HG03139 (cell line): ENCODE results near the gene MPRIP.
"Not testable (repeated sequence)": the region's sequence is repeated elsewhere in the genome, so short reads cannot be mapped to it uniquely, and the experiment has no call there.

ENCODE experiments used
- ATAC-seq: cut with Tn5 transposase; IDR thresholded peaks from one replicate; pipeline ENCODE4 v1.9.1; 2021; ENCODE audit not compliant: unreplicated experiment

MPRIP gene, protein sequence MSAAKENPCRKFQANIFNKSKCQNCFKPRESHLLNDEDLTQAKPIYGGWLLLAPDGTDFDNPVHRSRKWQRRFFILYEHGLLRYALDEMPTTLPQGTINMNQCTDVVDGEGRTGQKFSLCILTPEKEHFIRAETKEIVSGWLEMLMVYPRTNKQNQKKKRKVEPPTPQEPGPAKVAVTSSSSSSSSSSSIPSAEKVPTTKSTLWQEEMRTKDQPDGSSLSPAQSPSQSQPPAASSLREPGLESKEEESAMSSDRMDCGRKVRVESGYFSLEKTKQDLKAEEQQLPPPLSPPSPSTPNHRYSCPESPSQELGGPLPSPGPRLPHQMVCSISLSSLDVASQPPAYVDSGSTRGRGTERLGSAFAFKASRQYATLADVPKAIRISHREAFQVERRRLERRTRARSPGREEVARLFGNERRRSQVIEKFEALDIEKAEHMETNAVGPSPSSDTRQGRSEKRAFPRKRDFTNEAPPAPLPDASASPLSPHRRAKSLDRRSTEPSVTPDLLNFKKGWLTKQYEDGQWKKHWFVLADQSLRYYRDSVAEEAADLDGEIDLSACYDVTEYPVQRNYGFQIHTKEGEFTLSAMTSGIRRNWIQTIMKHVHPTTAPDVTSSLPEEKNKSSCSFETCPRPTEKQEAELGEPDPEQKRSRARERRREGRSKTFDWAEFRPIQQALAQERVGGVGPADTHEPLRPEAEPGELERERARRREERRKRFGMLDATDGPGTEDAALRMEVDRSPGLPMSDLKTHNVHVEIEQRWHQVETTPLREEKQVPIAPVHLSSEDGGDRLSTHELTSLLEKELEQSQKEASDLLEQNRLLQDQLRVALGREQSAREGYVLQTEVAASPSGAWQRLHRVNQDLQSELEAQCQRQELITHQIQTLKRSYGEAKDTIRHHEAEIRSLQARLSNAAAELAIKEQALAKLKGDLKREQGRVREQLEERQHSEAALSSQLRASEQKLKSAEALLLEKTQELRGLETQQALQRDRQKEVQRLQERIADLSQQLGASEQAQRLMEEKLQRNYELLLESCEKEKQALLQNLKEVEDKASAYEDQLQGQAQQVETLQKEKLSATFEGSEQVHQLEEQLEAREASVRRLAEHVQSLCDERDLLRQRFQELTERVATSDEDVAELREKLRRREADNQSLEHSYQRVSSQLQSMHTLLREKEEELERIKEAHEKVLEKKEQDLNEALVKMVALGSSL (N-terminal part only)

DNA sequence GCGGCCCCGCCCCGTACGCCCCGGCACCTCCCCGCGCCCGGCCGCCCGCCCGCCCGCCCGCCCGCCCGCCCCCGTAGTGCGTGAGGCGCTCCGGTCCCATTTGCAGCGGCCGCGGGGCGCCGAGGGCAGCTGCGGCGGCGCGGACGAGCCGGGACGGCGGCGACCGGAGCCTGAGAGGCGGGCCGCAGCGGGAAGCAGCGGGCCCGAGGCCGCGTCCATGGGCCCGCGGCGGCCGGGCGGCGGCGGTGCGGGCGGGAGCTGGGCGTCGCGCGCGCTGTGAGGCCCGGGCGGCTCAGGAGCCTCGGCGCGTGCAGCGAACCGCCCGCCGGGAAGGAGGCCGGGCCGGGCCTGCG is at the start of gene MPRIP:
Gene MPRIP, plus strand, starts transcription at position 74 of the 353 bp plus-strand sequence. CDS start 392 bp downstream, outside the sequence.
- no peak for ATAC-seq

DNA sequence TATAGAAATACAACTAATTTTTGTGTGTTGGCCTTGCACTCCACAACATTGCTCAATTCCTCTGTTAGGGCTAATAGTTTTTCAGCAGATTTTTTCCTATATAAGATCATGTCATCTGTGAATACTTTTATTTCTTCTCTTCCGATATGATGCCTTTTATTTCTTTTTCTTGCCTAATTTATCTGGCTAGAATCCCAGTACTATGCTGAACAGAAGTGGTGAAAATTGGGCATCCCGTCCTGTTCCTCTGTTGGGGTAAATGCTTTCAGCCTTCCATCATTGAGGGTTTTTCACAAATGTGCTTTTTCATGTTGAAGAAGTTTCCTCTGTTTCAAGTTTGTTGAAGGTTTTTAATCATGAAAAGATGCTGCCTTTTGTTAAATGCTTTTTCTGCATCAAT is 47.6 kb upstream of the MPRIP start:
- no peak for ATAC-seq

DNA sequence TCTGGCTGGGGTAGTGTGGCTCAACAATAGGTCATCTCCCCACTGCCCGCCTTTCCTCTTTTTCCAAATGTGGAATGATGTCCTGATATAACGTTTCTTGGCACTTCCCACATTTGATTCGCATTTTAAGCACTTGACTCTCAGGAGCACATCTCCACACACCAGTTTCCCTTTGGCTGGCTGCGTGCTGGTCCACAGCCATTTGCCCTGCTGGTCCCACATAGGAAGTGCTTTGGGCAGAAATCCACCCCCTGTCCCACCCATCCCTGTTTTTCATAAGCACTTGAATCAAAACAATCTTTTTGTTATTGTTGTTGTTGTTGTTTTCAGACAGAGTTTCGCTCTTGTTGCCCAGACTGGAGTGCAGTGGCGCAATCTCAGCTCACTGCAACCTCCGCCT is 46.3 kb upstream of the MPRIP start:
- ATAC-seq, result no peak

DNA sequence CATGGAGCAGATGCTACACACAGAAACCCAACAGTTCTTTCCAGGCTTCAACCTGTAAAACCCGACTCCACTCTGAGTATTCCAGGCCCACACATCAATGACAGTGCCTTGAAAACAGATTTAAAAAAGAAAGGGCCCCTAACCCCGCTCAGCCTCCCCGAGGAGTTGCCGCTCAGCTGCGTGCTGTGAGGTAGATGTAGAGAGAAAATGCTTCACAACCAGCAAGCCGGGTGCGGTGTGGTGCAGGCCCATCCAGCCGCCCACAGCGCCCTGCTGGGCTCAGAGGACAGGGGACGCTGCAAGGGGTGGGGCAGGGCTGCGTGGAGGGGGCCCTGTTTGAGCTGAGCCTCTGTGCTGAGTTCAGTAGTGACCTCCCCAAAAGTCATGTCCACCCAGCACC is 45.5 kb upstream of the MPRIP start:
- not testable (repeated sequence) for ATAC-seq

DNA sequence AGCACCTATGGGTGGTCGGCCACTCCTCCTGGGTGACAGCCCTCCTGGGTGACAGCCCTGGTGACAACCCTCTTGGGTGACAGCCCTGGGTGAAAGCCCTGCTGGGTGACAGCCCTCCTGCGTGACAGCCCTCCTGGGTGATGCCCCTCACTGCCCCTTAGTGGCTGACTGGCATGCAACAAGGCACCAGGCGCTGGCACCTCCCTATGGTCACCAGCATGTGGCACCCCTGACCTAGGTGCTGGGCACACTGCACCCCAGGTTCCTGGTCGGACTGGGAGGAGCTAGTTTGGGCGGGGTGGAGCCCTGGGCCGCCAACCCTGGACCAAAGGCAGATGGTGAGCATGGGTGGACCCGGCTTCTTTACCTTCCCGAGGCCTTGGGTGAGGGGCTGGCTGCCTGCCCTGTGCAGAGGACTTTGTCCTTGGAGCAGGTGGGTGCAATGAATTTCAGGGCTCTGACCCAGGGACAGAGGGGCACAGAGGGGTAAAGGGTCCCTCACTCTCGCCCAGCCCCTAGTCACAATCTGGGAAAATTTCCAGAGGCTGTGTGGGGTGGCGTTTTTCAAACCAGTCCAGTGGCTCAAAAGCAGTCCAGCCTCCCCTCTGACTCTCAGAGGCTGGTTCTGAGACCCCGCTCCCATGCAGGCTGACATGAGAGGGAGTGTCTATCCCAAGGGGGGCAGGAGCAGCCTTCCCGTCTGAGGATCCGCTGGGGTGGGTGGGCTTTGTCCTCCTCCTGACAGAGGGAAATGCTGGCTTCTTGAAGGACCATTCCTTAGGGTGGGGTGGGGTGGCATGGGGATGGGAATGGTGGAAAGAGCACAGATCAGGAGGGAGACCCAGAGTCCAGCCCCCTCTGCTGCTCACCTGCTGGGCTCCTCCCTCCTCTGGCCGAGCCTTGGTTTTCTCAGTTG is 44.5 kb upstream of the MPRIP start:
- no peak for ATAC-seq

DNA sequence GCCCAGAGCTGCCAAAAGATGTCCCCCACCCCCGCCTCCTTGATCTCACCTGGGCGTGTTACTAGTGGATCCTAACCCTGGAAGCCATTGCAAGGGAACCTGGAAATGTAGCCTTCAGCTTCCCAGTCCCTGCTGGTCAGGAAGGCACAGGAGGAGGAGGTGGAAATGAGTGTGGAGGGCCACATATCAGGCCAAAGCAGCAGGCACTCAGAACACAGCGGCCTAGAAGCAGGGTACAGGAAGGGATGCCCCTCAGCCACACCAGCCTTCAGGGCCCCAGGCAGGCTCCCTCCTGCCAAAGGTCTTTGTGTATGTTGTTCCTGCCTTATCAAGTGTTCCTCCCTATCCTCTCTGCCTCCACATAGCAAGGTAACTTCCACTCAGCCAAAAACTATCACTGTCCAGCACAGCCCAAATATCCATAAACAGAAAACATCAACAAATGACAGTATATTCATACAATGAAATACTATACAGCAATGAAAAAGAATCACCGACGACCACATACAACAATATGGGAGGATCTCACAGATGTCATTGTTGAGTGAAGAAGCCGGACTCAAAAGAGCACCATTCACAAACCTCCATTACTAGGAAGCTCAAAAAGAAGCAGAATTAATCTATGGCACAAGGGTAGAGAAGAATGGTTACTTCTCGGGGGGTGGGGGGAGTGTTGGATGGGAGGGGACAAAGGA is 42.2 kb upstream of the MPRIP start:
- ATAC-seq, result no peak

DNA sequence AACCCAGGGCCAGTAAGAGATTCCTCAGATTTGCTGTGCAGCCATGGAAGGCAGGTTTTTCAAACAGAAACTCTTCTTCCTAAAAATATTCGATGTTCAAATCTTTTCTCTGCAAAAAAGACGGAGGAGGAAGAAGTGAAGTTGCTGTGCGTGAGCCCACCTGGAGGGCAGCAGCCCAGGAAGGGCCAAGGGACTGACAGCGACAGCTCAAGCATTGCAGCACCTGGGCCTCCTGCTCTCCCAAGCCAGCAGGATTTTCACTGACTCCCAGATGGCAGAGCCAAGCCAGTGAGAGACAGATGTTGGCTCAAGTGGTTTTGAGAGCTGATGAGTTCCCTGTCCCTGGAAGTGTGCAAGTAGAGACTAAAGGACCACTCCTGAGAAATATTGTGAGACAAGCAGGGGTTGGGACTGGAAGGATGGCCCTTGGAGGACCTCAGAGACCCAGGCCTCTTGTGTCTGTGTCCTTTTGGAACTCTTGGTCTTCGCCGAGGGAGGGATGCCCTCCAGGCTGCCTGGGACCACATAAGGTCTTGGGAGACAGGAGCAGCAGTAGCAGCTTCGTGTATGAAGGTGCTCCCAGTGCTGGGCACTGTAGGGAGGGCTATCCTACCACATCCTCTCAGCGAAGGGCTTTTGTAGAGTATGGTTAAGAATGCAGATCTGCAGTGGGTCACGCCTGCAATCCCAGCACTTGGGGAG is 41.0 kb upstream of the MPRIP start:
- no peak for ATAC-seq

DNA sequence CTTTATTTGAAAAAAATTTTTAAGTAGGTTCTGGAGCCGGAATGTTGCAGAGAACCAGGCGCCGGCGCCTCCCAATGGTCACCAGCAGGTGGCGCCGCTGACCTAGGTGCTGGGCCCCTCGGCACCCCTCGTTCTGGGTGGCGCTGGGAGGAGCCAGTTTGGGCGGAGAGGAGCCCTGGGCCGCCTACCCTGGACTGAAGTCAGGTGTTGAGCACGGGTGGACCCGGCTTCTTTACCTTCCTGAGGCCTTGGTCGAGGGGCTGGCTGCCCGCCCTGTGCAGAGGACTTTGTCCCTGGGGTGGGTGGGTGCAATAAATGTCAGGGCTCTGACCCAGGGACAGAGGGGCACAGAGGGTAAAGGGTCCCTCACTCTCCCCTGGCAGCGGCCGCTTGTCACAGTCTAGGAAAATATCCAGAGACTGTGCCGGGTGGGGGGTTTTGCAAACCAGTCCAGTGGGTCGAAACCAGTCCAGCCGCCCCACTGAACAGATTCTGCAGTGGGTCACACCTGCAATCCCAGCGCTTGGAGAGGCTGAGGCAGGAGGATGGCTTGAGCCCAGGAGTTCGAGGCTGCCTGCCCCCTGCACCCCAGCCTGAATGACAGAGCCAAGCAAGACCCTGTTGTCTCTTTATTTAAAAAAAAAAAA is 40.3 kb upstream of the MPRIP start:
- ATAC-seq, result peak; percentile 46

DNA sequence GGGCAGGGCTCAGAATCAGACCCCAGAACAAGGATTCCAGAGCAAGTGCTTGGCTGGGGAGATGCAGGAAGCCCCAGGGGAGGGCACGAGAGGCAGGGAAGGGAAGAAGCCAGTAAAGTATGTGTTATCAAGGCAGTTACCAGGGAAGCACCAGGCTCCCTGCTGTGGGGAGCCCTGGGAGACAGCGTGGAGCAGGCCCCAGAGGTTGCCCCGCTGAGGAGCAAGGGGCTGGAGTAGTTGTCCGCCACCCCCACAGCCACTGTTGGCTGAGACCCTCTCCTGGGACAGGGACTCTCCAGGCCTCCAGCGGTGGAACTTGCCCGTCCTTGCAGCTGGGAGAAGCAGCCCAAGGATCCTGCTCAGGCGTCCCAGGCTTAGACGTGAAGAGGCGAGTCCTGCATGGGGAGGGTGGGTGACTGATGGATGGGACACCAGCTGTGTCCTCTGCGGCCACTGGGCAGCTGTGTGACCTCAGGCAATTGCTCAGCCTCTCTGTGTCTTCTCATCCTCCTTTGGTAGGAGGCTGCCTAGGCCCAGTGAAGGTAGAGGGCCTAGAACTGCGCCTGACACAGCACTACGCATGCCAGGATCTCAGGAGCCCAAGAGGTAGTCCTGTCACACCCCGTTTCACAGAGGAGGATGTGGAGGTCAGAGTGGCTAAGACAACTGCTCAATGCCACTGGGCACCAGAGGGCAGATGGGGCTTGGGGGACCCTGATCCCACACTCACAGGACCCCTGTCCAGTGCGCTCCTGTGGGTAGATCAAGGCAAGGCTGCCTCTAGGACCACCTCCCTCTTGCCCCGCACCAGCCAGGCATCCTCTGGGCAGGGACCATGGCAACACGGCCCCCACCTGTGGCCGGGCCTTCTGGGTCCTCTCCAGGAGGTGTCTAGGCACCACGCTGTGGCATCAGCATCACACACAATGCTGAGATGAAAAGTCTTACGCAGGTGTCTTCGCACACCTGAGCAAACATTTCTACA is 39.2 kb upstream of the MPRIP start:
- not testable (repeated sequence) for ATAC-seq

DNA sequence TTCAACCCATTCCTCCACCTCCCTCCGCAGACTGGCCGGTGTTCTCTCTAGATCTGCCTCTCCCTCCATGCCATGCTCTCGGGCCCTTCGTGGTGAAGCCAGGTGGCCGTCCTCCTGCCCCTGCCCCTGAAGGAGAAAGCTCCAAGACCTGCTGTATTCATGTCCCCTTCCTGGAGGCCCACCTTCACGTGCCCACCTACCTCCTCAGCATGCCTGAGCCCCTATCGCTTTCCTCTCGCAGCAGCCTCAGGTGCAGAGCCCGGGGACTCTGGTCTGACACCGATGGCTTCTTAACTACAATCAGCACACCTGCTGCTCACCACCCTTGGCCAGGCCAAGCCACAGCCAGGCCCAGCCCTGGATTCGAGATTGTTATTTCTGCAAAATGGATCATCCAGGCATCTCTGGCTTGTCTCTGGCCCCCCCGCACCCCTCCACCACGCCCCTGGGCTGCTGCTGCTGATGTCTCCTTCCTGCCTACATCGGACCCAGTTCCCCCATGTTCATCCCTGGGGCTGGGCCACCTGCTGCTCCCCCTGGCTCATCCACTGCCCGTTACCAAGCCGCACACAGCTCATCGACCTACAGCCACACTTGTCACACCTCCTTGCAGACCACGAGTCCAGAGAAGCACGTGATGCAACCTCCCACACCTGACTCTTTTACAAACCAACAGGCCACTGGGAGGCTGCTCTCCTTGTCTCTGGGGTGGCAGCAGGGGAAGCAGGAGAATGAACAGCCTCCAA is 37.8 kb upstream of the MPRIP start:
- ATAC-seq, result no peak

DNA sequence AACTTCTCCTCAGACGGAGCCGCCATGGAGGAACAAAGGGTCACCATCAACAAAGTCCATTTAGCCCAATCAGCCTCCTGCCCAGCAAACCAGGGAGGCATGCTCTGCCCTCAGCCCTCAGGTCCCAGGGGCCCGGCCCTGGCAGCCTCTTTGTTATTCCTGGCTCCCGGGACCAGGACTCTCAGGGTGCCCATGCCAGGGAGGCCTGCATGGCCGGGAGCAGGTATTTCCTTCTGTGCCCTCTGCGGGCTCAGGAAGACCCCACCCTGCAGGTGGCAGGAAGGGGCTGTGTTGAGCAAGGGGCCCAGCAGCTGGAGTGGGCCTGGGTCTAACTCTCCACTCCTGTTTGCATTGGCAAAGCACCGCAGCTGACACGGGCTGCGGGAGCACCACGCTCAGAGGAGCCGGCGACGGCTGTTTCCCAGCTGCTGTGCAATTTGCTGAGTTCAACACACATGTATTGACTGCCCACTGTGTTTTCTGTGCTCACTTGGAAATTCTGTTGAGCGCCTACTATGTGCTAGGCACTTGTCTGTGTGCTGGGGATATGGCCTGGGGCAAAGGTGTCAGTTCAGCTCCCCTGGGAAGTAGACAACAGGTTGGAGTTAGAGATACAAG is 37.2 kb upstream of the MPRIP start:
- ATAC-seq, result not testable (repeated sequence)

DNA sequence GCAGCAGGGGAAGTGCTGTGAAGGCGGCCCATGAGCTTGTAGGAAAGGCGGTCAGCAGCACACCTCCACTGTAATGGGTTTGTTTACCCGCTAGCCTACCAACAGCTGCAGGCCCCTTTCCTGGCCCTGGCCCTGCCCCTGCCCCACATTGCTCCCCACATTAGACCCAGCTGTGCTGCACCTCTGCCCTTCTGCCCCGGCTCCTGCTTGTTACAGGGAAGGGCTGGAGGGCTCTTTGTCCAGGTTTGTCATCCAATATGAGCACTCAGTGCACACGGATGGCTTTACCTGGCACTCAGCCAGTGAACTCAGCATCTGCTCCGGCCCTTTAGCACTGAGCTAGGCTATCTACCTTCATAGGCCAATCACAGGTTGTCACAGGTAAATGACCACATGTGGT is 34.4 kb upstream of the MPRIP start:
- not testable (repeated sequence) for ATAC-seq

DNA sequence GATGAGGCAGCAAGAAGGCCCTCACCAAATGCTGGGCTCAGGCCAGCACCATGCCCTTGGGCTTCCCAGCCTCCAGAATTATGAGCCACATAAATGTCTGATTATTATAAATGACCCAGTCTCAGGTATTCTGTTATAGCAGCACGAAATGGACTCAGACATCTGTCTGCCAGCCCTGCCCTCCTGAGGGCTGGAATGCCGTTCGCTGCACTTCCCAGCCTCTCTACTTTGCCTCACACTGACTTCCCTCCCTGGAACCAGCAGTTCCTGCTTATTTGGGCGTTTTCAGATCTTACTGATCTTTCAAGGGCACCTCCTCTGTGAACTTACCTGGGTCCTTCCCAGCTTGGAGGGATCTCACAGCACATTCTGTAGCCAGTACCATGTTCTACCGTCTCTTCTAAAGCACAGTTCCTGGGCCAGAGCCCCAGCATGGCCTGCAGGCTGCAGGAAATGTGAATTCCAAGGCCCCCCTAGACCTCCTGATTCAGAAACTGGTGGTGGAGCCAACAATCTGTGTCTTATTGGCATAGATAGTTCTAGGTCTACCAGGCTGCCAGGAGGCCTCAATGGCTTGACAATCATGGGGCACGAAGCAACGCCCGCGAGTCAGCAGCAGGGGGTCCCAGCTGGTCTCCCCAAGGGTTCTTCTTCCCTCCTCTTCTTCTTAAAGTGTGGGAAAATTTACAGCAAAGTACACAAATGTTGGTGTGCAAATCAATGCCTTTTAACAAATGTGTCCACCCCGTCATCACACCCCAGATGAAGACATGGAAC is 33.4 kb upstream of the MPRIP start:
- ATAC-seq, result not testable (repeated sequence)

DNA sequence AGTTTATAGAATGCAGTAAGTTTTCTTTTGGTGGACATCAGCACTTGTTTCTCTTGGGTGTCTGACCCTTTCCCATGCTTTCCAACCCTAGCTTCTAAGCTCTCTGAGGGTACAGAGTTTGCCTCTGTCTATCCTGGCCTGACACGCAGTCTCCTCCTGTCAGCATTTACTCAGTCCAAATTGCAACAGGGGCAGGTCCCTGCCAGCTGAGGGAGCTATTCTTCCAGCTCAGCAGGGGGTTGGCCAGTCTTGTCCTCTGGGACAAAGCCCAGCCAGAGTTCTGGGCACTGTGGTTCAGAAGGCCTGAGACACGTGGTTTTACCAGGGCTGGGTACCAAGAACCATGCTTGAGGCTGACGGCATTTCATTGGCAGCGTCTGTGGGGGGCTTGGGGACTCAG is 32.3 kb upstream of the MPRIP start:
- not testable (repeated sequence) for ATAC-seq

DNA sequence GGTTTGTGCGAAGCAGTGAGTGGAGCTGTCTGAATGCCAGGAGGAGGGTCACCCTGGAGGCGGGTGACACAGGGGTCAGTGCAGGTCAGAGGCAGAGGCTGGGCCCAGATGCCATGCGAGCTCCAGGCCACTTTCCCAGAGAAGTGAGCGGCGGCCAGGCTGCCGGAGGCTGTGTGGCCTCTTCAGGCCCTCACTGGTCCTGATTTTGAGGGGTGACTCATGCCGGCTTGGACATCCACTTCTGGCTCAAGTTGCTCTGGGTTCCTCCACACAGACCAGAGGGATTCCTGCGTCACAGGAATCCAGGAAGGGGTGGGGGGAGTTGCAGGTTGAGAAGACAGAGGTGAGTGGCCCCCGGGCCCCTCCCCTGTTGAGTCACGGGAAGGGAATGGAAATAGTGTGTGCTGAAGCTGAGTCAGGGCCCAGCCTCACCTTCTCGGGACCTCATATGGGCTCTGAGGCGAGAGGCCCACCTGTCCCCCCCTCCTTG is 31.7 kb upstream of the MPRIP start:
- not testable (repeated sequence) for ATAC-seq
